HPDE6-E6E7 (cell line): ENCODE results near the gene FAM135A.
"Not testable (repeated sequence)": the region's sequence is repeated elsewhere in the genome, so short reads cannot be mapped to it uniquely, and the experiment has no call there.

Experiments used
- DNase-seq: peaks from one replicate; pipeline ENCODE4 v3.0.0; 2011; ENCODE audit warnings: missing footprints; ENCODE audit errors: extremely low spot score

Gene FAM135A

DNA sequence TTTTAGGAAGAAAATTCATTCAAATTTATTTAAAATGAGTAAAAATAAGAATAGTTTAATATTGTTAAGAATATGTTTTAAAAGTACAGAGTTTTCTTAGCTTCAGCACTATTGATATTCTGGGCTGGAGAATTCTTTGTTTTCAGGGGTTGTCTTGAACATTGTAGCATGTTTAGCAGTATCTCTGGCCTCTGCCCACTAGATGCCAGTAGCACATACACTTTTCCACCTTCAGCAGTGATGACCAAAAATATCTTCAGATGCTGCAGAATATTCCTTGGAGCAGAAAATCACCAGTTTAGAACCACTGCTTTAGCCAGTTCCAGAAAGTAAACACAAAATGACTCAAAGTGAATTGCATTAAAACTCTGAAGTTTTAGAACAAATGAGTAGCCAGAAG is 134.0 kb downstream of the FAM135A start:
- DNase-seq = no peak

DNA sequence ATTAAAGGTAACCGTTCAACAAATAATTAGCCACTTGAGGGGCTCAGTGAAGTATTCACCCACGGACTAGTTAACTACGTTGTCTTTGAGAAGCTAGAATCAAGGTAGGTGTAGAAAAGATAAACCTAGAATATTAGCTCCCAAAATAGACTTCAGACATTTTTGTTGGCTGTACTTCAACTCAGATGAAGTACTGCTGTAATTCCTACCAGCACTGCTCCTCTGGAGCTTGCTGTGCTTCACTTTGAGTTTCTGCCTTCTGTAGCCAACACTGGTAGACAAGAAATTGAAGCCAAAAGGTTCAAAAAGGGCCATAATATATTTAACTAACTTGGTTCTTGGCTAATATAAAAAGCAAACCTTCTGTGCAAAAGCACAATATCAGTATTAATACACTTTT is 134.6 kb downstream of the FAM135A start:
- no peak for DNase-seq

DNA sequence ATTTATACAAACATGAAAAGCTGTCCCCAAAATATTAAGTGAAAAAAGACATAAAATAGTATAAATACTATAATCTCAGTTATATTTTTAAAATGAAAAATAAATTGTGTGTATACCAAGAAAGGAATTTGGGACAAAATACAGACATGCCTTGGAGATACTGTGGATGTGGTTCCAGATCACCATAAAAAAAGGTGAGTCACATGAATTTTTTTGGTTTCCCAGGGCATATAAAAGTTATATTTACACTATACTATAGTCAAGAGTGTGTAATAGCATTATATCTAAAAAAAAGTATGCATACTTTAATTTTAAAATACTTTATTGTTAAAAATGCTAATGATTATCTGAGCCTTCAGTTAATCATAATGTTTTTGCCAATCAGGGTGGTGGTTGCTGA is 136.0 kb downstream of the FAM135A start:
- no peak for DNase-seq

DNA sequence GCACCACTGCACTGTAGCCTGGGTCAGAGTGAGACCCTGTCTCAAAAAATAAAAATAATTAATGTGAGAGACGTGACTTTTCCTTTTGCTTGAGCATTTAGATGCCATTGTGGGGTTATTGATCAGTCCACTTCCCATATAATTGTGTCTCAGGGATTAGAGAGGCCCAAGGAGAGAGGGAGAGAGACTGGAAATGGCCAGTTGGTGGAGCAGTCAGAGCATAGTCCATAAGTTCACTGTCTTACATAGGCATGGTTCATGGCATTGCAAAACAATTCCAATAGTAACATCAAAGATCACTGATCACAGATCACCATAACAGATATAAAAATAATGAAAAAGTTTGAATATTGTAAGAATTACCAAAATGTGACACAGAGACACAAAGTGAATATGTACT is 138.3 kb downstream of the FAM135A start:
- no peak for DNase-seq

DNA sequence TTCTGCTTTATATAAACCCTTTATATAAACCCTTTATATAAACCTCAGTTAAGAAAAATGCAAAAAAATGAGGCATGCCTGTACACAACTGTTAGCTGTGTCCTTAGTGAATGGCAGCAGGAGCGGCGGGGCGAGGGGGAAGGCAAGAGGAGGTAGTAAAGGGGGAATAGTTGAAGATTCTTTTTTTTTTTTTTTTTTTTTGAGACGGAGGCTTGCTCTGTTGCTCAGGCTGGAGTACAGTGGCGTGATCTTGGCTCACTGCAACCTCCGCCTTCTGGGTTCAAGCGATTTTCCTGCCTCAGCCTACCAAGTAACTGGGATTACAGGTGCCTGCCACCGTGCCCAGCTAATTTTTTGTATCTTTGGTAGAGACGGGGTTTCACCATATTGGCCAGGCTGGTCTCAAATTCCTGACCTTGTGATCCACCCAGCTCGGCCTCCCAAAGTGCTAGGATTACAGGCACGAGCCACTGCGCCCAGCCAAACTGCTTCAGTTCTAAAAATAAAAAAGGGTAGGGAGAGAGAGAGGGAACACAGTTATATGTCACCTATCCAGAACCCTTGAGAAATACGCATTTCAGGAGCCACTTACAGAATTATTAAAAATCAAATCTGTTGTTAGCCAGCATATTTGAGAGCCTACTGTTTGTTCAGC is 139.1 kb downstream of the FAM135A start:
- not testable (repeated sequence) for DNase-seq

DNA sequence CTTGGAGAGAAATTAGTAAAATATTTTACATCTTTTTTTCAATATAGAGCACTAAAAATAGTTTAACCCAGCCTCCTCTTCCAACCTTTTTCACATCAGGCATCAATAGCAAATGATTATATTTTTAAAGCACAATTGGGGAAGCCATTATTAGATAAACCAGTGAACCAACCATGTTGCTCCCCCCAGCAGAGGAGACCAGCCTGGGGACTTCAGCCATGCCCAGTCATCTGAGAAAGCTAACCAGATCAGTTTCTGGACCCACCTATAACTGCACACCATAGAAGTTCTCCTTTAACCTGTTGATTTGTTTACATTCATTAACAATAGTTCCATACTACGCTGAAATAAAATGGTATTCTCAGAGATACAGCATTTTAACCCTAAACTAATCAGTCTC is 139.7 kb downstream of the FAM135A start:
- no peak for DNase-seq

DNA sequence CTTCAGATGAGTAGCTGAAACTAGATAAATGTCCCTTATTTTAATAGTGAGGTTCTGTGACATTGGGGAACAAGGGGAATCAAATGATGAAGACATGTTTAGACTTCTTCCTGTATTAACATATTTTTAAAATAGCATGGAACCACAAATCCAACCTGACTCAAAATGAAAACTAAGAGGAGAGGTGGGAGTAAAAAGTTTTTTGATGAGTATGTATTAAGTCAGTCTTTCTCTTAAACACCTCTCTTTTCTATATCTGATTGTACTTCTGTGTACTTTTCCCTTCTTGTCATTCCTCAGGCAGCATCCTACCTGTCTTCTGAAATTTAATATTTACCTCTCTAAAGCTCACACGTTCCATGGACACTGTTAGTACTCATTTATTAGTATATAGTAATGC is 144.7 kb downstream of the FAM135A start:
- DNase-seq = no peak

DNA sequence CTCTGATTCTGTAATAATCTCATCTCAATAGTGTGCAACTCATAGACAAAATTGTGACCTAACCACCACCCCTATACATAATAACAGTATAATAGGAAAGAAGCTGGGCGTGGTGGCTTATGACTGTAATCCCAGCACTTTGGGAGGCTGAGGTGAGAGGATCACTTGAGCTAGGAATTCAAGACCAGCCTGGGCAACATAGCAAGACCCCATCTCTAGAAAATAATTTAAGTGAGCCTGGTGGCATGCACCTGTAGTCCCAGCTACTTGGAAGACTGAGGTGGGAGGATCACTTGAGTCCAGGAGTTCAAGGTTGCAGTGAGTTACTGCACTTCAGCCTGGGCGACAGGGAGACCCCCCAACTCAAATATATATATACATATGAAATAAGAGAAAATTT is 149.1 kb downstream of the FAM135A start:
- DNase-seq = not testable (repeated sequence)

DNA sequence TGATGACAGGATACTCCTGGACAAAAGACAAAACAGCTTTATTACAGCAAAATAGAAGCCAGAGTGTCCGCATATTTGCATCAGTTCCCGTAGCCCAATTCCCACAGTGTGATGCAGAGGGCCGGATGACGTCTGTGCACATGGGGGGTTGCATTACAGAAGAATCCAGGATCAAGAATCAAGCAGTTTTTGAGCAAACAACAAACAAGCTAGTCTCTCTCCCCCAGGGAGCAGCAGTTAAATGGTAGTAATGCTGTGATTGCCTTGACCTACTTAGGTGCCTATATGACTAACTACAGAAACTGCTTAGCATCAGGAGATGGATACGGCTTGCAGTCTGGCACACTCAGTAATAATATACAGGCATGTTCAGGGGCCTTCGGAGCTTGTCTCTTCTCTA is 150.2 kb downstream of the FAM135A start:
- no peak for DNase-seq

DNA sequence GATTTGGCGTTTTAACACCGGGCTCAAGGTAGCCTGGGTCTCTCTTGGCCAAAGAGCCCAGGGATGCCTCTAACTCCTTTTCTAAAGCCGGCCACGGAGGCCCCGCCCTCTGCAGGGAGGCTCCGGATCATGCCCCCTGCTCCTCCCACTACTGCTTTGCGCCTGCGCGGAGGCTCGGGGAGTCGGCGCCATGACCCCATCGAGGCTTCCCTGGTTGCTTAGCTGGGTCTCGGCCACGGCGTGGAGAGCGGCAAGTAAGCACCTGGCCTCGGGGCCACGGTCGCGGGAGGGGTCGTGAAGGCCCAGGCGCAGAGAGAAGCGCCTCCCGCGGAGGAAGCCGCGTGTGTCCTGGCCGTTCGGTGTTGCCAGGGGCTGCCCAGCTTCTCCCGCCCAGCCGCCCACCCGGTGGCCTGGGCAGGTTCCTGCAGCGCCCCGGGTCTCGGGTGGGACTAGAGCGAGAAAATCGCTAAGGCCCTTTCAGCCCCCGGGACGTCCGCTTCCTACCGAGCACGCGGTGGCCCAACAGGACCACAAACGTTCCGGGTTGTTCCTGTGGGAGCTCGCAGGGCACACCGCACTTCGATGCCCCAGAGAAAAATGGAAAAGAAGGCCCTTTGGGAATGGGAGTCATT is 153.6 kb downstream of the FAM135A start, which contains the start of gene SDHAF4:
TSS of gene SDHAF4 (plus strand) at position 180 of the 632 bp plus-strand sequence. CDS start at position 191, 11 bp downstream.
- DNase-seq = peak; percentile 96

DNA sequence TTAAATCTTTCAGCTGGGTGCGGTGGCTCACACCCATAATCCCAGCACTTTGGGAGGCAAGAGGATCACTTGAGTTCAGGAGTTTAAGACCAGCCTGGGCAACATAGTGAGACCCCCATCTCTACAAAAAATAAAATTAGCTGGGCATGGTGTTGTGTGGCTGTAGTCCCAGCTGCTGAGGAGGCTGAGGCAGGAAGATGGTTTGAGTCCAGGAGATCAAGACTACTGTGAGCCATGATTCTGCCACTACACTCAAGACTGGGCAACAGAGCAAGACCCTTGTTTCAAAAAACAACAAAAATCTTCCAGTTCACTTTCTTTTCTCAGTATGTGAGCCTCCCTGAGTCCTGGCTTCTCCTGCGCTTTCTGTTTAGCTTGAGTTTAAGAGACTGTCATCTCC is 161.3 kb downstream of the FAM135A start:
- no peak for DNase-seq

DNA sequence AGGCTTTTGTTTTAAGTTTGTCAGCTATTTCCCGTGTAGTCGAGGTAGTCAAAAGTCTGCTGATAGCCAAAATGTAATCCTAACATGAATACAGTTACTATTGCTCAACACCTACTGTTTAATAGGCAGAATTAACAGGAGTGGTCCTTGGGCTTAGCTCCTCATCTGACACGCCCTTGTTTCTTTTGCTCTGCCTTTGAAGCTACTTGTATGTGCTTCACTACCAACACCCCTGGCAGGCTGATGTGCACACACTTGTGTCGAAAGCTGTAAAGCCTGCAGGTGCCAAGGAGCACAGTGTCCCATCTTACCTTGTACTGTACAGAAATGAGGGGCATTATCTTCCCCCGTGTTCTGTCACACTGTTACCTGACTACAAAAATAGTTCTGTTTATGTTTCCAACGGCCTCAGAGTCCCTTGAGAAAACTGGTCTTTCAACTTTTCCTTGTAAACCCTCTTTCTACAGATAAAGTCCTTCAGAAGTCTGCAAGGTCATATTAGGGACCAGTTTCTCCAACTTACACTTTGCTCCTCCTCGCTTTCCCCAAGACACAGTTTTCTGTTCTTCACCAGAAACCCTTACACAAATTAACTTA is 162.7 kb downstream of the FAM135A start:
- no peak for DNase-seq

DNA sequence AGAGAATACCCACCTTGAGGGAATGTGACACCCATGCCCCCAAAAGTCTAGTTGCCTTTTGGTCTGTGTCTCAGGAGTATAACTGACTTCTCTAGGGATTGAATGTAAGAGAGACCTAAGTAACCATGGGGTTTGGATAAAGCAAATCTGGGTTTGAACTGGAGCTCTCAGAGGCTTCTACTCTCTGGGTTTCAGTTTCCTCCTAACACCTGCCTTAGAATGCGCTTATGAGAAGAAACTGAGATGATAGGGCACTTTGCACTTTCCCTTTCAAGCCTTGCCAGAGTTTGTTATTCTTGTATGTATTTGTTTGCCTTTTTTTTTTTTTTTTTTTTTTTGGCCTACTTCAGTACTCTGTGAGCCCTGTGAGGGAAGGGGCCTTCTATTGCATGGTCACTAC is 172.8 kb downstream of the FAM135A start:
- DNase-seq = no peak

DNA sequence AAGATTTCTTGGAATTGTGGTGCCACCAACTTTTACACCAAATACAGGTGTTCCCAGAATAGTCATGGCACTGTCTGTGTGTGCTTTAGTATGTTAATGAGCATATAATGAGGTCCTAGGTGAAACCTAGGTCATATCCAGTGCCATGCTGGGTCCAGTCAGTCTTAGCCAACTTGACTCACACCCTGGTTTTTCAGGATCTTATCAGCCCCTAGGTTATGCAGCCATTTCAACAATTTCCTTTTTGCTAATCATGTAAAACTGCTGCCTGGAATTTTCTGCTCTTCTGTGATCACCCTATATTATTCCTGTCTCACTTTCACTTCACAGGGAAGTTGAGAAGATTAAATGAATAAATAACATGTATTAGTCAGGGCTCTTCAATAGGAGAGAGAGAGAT is 177.1 kb downstream of the FAM135A start:
- DNase-seq = no peak

DNA sequence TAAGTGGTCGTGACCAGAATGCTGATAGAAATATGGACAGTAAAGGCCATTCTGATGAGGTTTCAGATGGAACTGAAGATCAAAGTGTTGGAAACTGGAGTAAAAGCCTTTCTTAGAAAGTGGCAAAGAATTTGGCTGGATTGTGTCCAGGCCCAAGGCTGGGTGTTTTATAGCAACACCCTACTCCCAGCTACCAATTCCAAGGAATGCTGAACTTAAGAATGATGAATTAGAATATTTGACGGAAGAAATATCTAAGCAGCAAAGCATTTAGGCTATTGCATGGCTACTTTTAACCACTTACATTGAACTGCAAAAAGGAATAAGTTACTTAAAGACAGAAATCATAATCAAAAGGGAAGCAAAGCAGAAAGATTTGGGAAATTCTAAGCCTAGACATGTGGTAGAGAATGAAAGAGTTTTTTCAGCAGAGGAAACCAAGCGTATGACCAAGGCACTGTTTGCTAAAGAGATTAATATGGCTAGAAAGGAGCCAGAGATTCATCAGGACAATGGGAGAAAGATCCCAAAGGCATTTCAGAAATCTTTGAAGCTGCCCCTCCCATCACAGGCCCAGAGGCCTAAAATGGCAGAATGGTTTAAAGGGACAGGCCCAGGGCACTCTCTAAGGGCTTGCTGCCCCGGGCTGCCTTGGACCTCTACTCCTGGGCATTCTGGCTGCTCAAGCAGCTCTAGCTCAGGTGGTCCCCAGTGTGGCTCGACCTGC is 179.2 kb downstream of the FAM135A start:
- DNase-seq = no peak

DNA sequence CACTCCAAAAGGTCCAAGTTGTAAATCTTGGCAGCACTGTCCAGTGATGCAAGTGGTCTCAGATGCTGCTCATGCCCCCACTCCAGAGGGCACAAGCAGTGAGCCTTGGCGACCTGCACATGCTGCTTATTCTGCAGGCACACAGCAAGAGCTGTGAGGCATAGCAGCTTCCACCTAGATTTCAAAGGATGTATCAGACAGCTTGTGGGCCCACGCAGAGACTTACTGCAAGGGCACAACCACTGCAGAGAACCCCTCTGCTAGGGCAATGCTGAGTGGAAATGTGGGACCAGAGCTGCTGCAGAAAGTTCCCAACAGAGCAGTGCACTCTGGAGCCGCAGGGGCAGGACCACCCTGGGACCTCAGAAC is 179.8 kb downstream of the FAM135A start:
- no peak for DNase-seq

DNA sequence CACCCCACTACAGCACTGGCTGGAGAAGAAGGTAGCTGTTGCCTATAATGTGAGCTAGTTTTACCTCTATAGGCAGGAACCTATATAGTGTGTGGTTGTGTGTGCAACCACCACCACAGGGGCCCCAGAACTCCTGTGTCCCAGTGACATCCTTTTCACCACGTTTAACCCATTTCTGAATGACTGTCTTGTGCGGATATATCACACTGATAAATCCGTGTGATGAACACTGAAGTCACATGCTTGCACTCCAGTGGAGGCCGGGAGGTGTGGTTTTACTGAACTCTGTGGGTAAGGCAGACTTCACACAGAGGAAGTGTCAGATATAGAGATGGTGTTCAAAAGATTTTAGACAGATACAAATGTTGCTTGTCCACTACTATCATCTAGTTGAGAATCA is 185.9 kb downstream of the FAM135A start:
- DNase-seq = no peak

DNA sequence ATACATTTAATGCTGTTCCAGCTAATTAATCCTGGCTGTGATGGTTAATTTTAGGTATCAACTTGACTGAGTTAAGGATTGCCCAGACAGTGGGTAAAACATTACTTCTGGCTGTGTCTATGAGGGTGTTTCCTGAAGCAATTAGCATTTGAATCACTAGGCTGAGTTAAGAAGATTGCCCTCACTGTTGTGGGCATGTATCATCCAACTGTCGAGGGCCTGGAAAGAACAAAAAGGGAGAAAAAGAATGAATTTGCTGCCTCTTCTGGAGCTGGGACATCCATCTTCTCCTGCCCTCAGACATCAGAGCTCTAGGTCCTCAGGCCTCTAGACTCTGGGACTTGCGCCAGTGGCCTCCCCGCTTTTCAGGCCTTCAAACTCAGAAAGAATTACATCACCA is 187.7 kb downstream of the FAM135A start:
- DNase-seq = no peak

DNA sequence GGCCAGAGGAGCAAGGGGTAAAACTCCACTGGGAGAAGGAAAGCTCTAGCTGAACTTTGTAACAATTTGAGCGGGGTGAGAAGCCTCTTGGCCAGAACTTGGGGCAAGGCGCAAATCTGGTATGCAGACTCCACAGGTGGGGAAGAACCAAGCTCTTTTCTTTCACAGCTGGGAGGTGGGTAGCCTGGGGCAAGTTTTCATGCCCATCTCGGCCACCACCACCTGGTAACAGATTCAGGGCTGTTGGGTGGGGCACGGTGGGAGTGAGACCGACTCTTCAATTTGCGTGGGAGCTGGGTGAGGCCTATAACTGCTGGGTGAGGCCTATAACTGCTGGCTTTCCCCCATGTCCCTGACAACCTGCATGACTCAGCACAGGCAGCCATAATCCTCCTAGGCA is 190.9 kb downstream of the FAM135A start:
- DNase-seq = no peak

DNA sequence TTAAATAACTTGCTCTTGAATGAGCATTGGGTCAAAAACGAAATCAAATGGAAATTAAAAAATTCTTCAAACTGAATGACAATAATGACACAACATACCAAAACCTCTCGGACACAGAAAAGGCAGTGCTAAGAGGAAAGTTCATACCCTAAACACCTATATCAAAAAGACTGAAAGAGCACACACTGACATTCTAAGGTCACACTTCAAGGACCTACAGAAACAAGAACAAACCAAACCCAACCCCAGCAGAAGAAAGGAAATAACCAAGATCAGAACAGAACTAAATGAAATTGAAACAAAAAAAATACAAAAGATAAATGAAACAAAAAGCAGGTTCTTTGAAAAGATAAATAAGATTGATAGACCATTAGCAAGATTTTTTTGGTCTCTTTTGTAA is 194.1 kb downstream of the FAM135A start:
- not testable (repeated sequence) for DNase-seq

DNA sequence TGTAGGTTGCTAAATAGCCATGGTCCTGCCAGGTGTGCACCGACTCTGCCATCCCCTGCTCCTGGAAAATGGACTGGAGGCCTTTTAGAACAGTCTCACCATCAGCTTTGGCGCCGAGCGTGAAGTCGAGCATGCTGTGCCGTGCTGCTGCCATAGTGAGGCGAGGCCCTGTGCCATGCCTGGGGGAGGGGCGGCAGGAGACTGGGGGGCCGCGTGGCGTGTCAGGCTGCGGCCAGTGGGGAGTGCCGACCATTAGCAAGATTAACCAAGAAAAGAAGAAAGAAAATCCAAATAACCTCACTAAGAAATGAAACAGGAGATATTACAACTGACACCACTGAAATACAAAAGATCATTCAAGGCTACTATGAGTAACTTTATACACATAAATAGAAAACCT is 195.9 kb downstream of the FAM135A start:
- not testable (repeated sequence) for DNase-seq
